Heart left ventricle (tissue), 13 donors: ENCODE measurements around the gene LTC4S.

Experiments
- POLR2A ChIP-seq, 2 donors: fragments of 450-650 bp; IDR thresholded peaks; one replicate each; pipeline ENCODE4 v1.6.1; 2017; ENCODE audit warnings: antibody characterized with exemption in 2 of 2, mild to moderate bottlenecking in 2 of 2, moderate library complexity in 2 of 2
- TF ChIP-seq, protein P1 (sequence below), 12 donors: fragments of 200-600 bp; sonication (generic) in 4 of 12; IDR thresholded peaks; one replicate each; pipeline versions ENCODE4 v1.5.0 to v1.8.0; 2018 to 2022; ENCODE audit warnings: antibody characterized with exemption in 12 of 12, mild to moderate bottlenecking in 5 of 12
- donor health status: ischemic (EF 13 %, LVEDD 7.1; RV severe dilation, severe dysfunction).
- donor health status: DM: no; HTN: yes; CAD: no.
- donor health status: DM: no; HTN: no; CAD: no.
- donor health status: ischemic (EF 25% LVEDD 6.9; RV normal size, moderate dysfunction).
- donor health status: ischemic (EF 25% LVEDD 5.7; RV mildly dilated, moderate dysfunction).
- donor health status: ischemic (EF 35%, LVEDD 5.7; RV mildly dilated, moderate dysfunction).
- donor health status: nonischemic (EF 11% LVEDD 7.7; RV severe dilation, severe dysfunction).
- donor health status: DM: yes; HTN: yes; CAD: no.
- donor health status: PGD.
- donor health status: ischemic (EF 29% LVEDD 5.4; RV normal size, mild dysfunction).
- donor health status: nonischemic (EF 23%, LVEDD 6.1; RV moderate dilation, normal function).

DNA sequence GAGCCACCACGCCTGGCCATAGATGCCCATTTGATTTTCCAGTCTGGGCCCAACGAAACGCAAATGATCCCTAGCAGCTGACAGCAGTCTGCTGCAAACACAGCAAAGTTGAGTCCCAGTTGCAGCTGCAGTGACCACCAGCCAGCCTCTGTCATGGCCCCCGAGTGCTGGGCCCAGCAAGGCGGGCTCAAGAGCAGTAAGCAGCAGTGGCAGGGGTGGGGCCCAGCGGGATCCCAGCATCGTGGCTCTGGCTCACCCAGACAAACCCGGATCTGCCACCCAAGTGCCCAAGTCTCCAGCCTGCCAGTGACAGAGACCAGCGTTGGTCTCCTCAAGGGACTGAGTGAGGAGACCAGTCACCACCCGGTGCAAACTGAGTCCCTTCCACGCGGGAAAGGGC is 6.9 kb upstream of the LTC4S start:
- TF ChIP-seq POLR2A (IDR thresholded peaks at IDR 0.05) = no peak
- TF ChIP-seq, protein P1, sequence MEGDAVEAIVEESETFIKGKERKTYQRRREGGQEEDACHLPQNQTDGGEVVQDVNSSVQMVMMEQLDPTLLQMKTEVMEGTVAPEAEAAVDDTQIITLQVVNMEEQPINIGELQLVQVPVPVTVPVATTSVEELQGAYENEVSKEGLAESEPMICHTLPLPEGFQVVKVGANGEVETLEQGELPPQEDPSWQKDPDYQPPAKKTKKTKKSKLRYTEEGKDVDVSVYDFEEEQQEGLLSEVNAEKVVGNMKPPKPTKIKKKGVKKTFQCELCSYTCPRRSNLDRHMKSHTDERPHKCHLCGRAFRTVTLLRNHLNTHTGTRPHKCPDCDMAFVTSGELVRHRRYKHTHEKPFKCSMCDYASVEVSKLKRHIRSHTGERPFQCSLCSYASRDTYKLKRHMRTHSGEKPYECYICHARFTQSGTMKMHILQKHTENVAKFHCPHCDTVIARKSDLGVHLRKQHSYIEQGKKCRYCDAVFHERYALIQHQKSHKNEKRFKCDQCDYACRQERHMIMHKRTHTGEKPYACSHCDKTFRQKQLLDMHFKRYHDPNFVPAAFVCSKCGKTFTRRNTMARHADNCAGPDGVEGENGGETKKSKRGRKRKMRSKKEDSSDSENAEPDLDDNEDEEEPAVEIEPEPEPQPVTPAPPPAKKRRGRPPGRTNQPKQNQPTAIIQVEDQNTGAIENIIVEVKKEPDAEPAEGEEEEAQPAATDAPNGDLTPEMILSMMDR (IDR thresholded peaks at IDR 0.05) = no peak
